Coronary artery (tissue), 2 donors: ENCODE measurements around the gene TKFC.

Experiments
- DNase-seq: peaks from one replicate; pipeline ENCODE4 v3.0.0-alpha.2; 2017; ENCODE audit warnings: low spot score
- H3K27ac ChIP-seq, 2 donors: fragments of 200-600 bp; sonication (generic); one replicate each; pipeline ENCODE4 v1.5.1; 2016 to 2019
- H3K4me3 ChIP-seq: fragments of 200-600 bp; sonication (generic); 2 replicates; pipeline ENCODE4 v1.5.1; 2016; ENCODE audit warnings: mild to moderate bottlenecking, moderate library complexity
- TF ChIP-seq, protein P1 (sequence below): fragments of 200-600 bp; sonication (generic); IDR thresholded peaks from one replicate; pipeline ENCODE4 v1.5.1; 2019; ENCODE audit warnings: antibody characterized with exemption

TKFC gene, protein sequence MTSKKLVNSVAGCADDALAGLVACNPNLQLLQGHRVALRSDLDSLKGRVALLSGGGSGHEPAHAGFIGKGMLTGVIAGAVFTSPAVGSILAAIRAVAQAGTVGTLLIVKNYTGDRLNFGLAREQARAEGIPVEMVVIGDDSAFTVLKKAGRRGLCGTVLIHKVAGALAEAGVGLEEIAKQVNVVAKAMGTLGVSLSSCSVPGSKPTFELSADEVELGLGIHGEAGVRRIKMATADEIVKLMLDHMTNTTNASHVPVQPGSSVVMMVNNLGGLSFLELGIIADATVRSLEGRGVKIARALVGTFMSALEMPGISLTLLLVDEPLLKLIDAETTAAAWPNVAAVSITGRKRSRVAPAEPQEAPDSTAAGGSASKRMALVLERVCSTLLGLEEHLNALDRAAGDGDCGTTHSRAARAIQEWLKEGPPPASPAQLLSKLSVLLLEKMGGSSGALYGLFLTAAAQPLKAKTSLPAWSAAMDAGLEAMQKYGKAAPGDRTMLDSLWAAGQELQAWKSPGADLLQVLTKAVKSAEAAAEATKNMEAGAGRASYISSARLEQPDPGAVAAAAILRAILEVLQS

DNA sequence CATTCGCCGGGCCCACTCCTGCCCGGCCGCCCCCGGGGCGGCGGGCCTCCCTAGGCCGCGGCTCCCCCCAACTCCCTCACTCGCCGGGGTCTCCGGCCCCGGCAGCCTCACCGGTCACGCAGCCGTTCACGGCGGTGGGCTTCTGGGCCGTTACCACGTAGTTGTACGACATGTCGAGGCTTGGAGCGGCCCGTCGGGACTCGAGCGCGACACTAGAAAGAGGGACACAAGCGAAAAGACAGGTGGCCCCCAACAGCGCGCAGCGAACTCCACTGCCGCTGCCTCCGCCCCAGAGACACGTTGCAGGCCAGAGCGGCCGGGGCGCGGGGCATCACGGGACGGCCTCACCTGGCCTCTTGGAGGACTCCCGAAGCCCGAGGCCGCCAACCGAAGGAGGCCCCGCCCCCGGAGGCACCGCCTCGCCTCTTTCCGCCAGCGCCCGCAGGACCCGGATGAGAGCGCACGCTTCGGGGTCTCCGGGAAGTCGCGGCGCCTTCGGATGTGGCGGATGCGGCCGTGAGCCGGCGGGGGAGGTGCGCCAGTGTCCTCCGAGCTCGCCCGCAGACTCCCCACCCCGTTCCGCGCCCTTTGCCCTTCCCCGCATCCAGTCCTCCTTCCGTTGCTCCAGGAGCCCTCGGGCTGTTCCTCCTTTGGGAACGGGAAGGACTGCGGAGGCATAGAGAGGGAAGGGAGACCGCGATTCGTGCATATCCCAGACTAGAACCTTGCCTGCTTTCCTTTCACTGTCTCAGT lies at the start of gene TKFC, which contains the start of gene DDB1:
Gene TKFC, plus strand, starts transcription at position 432 of the 753 bp plus-strand sequence. CDS start 1,501 bp downstream, outside the sequence.
Gene DDB1, minus strand, starts transcription at position 309 of the 753 bp plus-strand sequence. Its CDS starts 137 bp downstream, at position 172.
- peak; percentile 96 for DNase-seq
- Histone ChIP-seq H3K4me3 (peak within 1 kb of the TSS; percentile 86), H3K27ac (peak within 1 kb of the TSS; percentile 87 to 95)
- TF ChIP-seq, protein P1, sequence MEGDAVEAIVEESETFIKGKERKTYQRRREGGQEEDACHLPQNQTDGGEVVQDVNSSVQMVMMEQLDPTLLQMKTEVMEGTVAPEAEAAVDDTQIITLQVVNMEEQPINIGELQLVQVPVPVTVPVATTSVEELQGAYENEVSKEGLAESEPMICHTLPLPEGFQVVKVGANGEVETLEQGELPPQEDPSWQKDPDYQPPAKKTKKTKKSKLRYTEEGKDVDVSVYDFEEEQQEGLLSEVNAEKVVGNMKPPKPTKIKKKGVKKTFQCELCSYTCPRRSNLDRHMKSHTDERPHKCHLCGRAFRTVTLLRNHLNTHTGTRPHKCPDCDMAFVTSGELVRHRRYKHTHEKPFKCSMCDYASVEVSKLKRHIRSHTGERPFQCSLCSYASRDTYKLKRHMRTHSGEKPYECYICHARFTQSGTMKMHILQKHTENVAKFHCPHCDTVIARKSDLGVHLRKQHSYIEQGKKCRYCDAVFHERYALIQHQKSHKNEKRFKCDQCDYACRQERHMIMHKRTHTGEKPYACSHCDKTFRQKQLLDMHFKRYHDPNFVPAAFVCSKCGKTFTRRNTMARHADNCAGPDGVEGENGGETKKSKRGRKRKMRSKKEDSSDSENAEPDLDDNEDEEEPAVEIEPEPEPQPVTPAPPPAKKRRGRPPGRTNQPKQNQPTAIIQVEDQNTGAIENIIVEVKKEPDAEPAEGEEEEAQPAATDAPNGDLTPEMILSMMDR = no peak

DNA sequence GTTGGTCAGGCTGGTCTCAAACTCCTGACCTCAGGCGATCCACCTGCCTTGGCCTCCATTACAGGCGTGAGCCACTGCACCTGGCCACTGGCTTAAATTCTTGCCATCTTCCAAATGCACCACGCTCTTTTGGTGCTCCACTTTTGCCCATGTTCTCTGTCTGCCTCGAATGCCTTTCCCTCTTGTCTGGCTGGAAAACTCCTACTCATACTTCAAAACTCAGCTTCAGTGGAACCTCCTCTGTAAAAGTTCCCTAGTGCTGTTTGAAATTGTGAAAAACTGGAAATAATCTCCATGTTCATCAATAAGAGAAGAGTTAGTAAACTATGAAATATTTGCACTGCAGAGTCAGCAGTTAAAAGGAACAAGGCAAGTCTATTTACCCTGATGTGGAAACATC lies 49.4 kb upstream of the TKFC start:
- Histone ChIP-seq H3K27ac (no peak overlapping the region), H3K4me3 (no peak overlapping the region)
- TF ChIP-seq, protein P1 = no peak
- DNase-seq = no peak

DNA sequence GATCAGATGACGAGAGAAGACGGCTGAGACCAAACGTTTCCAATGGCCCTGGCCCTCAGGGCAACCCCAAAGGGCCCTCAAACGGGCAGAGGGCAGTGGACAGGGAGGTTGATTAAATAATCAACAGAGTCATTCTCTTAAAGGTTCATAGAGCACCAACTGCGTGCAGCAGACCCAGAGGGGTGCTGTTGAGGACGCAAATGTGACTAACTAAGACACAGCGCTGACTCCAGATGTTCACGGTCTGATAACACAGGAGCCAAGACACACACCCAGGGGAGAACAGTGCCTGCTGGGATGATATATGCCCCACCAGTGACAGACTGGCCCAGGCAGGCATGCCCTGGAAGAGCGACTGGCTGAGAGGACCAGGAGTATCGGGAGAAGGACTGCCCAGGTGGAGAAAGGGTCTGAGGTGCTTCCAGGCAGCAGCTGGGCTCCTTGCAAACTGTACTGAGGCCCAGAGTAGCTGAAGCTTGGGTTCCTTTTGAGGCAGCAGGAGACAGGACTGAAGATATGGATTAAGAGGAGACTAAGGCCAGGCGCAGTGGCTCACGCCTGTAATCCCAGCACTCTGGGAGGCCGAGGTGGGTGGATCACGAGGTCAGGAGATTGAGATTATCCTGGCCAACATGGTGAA lies 45.6 kb upstream of the TKFC start:
- TF ChIP-seq, protein P1 = no peak
- no peak overlapping the region for H3K27ac ChIP-seq
- DNase-seq = no peak
- H3K4me3 ChIP-seq = no peak overlapping the region

DNA sequence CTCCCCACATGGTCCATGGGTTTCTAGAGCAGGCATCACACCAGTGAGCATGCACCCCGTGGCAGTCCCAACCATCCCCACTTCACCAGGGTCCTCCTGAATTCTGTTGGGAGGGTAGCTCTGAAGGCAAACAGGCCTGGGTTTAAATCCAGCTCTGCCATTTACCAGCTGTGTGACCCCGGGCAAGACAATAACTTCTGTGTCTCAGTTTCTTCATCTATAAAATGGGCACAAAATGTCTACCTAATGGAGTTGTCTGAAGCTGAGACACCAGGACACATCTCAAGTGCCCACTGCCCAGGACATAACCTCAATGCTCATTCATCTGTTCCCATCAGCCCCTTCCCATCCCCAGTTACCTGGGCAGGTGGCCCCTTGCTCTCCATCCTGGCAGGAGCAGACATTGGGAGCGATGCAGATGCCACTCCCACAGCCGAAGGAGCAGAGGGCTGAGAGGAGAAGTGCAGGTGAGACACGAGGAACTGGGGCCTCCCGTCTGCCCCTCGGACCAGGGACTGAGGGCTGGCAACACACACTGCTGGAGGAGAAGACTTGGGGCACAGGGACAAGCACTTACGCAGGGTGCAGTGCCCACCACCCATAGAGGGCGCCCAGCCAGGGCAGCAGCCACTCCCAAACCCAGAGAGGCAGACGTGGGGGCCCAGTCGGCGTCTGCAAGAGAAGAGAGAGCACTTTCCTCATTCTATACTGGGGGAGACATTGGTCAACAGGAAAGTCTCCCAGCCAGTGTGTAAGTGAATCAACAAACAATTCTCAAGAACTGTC lies 41.9 kb upstream of the TKFC start:
- TF ChIP-seq, protein P1 = no peak
- DNase-seq = no peak

DNA sequence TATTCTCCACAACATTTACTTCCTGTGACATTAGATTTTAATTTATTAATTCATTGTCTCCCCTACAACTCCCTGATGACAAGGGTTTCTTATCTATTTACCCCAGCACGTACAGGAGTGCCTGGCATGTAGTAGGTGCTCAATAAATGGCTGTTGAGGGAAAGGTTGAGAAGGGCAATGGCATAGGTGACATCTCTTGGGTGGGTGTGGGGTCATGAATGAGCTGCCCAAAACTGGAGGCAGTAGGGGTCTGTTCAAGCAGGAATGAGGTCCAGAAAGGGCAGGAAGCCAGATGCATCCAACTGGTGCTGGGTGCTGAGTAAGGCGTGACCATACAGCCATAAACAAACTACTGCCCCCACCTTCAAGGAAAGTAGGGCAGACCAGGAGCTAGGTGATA lies 40.7 kb upstream of the TKFC start:
- no peak overlapping the region for H3K27ac ChIP-seq
- TF ChIP-seq, protein P1 = no peak
- no peak for DNase-seq
- no peak overlapping the region for H3K4me3 ChIP-seq

More for the DNA sequence above, 41.9 kb upstream of the TKFC start:
- Histone ChIP-seq H3K4me3 (no peak overlapping the region), H3K27ac (no peak overlapping the region)
